NCI-H1694 (cell line): ENCODE measurements around the gene NF1.
"Not testable (repeated sequence)": the region's sequence is repeated elsewhere in the genome, so short reads cannot be mapped to it uniquely, and the experiment has no call there.

ENCODE experiments used
- DNase-seq: peaks from one replicate; lab custom pipeline; 2025; lab: John Stamatoyannopoulos, UW

Gene NF1

GRCh38 chr17:31089471-31089870 lies 5.3 kb upstream of the NF1 start:
- DNase-seq, result no peak

- not testable (repeated sequence) for DNase-seq
Measured at GRCh38 chr17:31090650-31091049, 4.1 kb upstream of the NF1 start.

GRCh38 chr17:31092475-31093064 lies 2.2 kb upstream of the NF1 start:
- no peak for DNase-seq

- DNase-seq, result no peak
Measured at GRCh38 chr17:31093866-31094599, 744 bp upstream of the NF1 start.

GRCh38 chr17:31095236-31096105 lies 694 bp downstream of the NF1 start:
- peak; percentile 38 for DNase-seq

- DNase-seq, result no peak
Measured at GRCh38 chr17:31096106-31096436, 1.3 kb downstream of the NF1 start.

- no peak for DNase-seq
Measured at GRCh38 chr17:31099016-31099415, 4.2 kb downstream of the NF1 start.

- DNase-seq, result no peak
Measured at GRCh38 chr17:31100840-31101459, 6.2 kb downstream of the NF1 start.

- no peak for DNase-seq
Measured at GRCh38 chr17:31101943-31102342, 7.2 kb downstream of the NF1 start.

GRCh38 chr17:31105991-31106390 lies 11.2 kb downstream of the NF1 start:
- DNase-seq, result no peak

GRCh38 chr17:31111183-31111582 lies 16.4 kb downstream of the NF1 start:
- DNase-seq, result no peak

- DNase-seq, result no peak
Measured at GRCh38 chr17:31112001-31112661, 17.4 kb downstream of the NF1 start.

- not testable (repeated sequence) for DNase-seq
Measured at GRCh38 chr17:31113368-31113767, 18.6 kb downstream of the NF1 start.

GRCh38 chr17:31113939-31114338 lies 19.2 kb downstream of the NF1 start:
- DNase-seq, result no peak

- DNase-seq, result no peak
Measured at GRCh38 chr17:31114956-31115555, 20.3 kb downstream of the NF1 start.

GRCh38 chr17:31116167-31116566 lies 21.4 kb downstream of the NF1 start:
- DNase-seq, result no peak

- no peak for DNase-seq
Measured at GRCh38 chr17:31122746-31123145, 28.0 kb downstream of the NF1 start.

GRCh38 chr17:31126318-31126717 lies 31.5 kb downstream of the NF1 start:
- DNase-seq, result no peak

GRCh38 chr17:31128241-31128640 lies 33.5 kb downstream of the NF1 start:
- no peak for DNase-seq

GRCh38 chr17:31130286-31131224 lies 35.8 kb downstream of the NF1 start:
- no peak for DNase-seq
